Astrocyte (in vitro differentiated cells and primary cell): ENCODE measurements around the gene HSD3B7. TPM values are rescaled to one million over a fixed set of nuclear protein-coding genes. Genes with fewer than 3 reads are reported as not detected.

Source experiments
- DNase-seq: peaks from one replicate; pipeline ENCODE4 v3.0.0-alpha.2; 2010; ENCODE audit warnings: low read depth
- FAIRE-seq: peaks from 2 replicates; lab custom pipeline; 2011; peaks lifted over from hg19 to GRCh38; lab: Jason Lieb, UNC
- H2AFZ ChIP-seq: 2 replicates; pipeline ENCODE4 v1.6.0; 2012; ENCODE audit warnings: low read depth, low read length, inconsistent platforms
- H3K27ac ChIP-seq: 2 replicates; pipeline ENCODE4 v1.5.1; 2011; ENCODE audit warnings: low read depth, low read length, inconsistent platforms
- H3K27me3 ChIP-seq: 2 replicates; pipeline ENCODE4 v1.6.0; 2011; ENCODE audit warnings: low read length, inconsistent platforms; ENCODE audit not compliant: insufficient read depth
- H3K36me3 ChIP-seq: 2 replicates; pipeline ENCODE4 v1.5.1; 2011; ENCODE audit warnings: low read length, inconsistent platforms; ENCODE audit not compliant: insufficient read depth
- H3K4me1 ChIP-seq: 2 replicates; pipeline ENCODE4 v1.5.1; 2011; ENCODE audit warnings: low read length, inconsistent platforms; ENCODE audit not compliant: insufficient read depth
- H3K4me2 ChIP-seq: 2 replicates; pipeline ENCODE4 v1.6.0; 2012; ENCODE audit warnings: low read length, inconsistent platforms
- H3K4me3 ChIP-seq: 2 replicates; pipeline ENCODE4 v1.5.1; 2011; ENCODE audit warnings: low read depth, mild to moderate bottlenecking, low read length, inconsistent platforms; ENCODE audit not compliant: insufficient read depth
- H3K79me2 ChIP-seq: 2 replicates; pipeline ENCODE4 v1.6.0; 2012; ENCODE audit warnings: mild to moderate bottlenecking, low read length, inconsistent platforms; ENCODE audit not compliant: insufficient read depth
- H3K9ac ChIP-seq: 2 replicates; pipeline ENCODE4 v1.6.0; 2012; ENCODE audit warnings: mild to moderate bottlenecking, low read length, inconsistent platforms
- H3K9me3 ChIP-seq: 2 replicates; pipeline ENCODE4 v1.5.1; 2012; ENCODE audit warnings: low read depth, mild to moderate bottlenecking, low read length, inconsistent platforms; ENCODE audit not compliant: insufficient read depth
- H4K20me1 ChIP-seq: 2 replicates; pipeline ENCODE4 v1.6.0; 2012; ENCODE audit warnings: low read length, inconsistent platforms; ENCODE audit not compliant: insufficient read depth
- H3K27ac Mint-ChIP-seq: one replicate; pipeline ENCODE4 v1.8.0; 2021; ENCODE audit warnings: mild to moderate bottlenecking, mixed read lengths; ENCODE audit not compliant: unreplicated experiment
- H3K27me3 Mint-ChIP-seq: one replicate; pipeline ENCODE4 v1.8.0; 2021; ENCODE audit warnings: low read depth, mixed read lengths; ENCODE audit not compliant: unreplicated experiment
- H3K36me3 Mint-ChIP-seq: one replicate; pipeline ENCODE4 v1.8.0; 2021; ENCODE audit warnings: low read depth, mixed read lengths; ENCODE audit not compliant: unreplicated experiment
- H3K4me1 Mint-ChIP-seq: one replicate; pipeline ENCODE4 v1.8.0; 2021; ENCODE audit warnings: low read depth, mixed read lengths; ENCODE audit not compliant: unreplicated experiment
- H3K4me3 Mint-ChIP-seq: one replicate; pipeline ENCODE4 v1.8.0; 2021; ENCODE audit warnings: mild to moderate bottlenecking, moderate library complexity, mixed read lengths; ENCODE audit not compliant: unreplicated experiment
- H3K9me3 Mint-ChIP-seq: one replicate; pipeline ENCODE4 v1.8.0; 2021; ENCODE audit warnings: mild to moderate bottlenecking, mixed read lengths; ENCODE audit not compliant: unreplicated experiment
- EZH2 ChIP-seq: IDR thresholded peaks from 2 replicates; pipeline ENCODE4 v1.6.1; 2012; ENCODE audit warnings: mild to moderate bottlenecking, low read length, inconsistent platforms; ENCODE audit not compliant: insufficient read depth
- total RNA-seq: library from RNA; stranded (reverse); gene quantifications from 2 replicates; pipeline ENCODE4 v1.2.1, GENCODE V29; 2021
- TF ChIP-seq, protein P1 (sequence below): IDR thresholded peaks from 2 replicates; pipeline ENCODE4 v1.5.1; 2011; ENCODE audit warnings: low read depth, mild to moderate bottlenecking, inconsistent platforms, low read length, moderate library complexity; ENCODE audit not compliant: insufficient read depth

Gene HSD3B7
- total RNA-seq, 1 donor from 2014 or later = 8.3 TPM

DNA sequence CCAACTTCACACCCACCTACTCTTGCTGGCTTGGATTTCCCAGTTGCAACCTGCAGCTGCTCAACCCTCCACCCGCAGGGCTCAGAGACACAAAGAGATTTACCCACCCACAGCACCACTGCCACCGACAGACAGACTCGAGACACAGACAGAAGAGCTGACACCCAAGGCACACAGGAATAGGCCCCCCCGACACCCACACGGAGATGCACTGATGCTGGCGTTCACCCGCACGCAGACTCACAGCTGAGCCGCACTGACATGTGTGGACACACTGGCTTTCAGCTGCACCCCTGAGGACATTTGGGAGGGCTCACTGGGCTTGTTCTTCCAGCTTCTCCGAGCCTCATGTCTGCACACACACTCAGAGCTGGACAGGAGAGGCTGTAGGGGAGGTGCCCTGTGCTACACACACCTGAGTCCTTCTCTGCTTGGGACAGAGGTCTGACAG is 17.3 kb downstream of the HSD3B7 start:
- Histone ChIP-seq H3K27ac (no peak overlapping the region), H3K27me3 (no peaks in the 10 kb centered on the region), H3K9me3 (no peaks in the 10 kb centered on the region), H2AFZ (no peak overlapping the region), H3K9ac (no peak overlapping the region), H3K4me3 (no peak overlapping the region), H3K79me2 (peaks cover 47% of the 10 kb centered on the region), H3K4me1 (peaks cover 30% of the 10 kb centered on the region), H3K4me2 (no peak overlapping the region), H3K36me3 (no peaks in the 10 kb centered on the region), H4K20me1 (peaks cover 11% of the 10 kb centered on the region)
- no peaks in the 10 kb centered on the region for H3K27me3 Mint-ChIP-seq
- peaks cover 56% of the 10 kb centered on the region for H3K4me1 Mint-ChIP-seq
- no peak overlapping the region for H3K4me3 Mint-ChIP-seq
- TF ChIP-seq EZH2 = no peak
- TF ChIP-seq, protein P1, sequence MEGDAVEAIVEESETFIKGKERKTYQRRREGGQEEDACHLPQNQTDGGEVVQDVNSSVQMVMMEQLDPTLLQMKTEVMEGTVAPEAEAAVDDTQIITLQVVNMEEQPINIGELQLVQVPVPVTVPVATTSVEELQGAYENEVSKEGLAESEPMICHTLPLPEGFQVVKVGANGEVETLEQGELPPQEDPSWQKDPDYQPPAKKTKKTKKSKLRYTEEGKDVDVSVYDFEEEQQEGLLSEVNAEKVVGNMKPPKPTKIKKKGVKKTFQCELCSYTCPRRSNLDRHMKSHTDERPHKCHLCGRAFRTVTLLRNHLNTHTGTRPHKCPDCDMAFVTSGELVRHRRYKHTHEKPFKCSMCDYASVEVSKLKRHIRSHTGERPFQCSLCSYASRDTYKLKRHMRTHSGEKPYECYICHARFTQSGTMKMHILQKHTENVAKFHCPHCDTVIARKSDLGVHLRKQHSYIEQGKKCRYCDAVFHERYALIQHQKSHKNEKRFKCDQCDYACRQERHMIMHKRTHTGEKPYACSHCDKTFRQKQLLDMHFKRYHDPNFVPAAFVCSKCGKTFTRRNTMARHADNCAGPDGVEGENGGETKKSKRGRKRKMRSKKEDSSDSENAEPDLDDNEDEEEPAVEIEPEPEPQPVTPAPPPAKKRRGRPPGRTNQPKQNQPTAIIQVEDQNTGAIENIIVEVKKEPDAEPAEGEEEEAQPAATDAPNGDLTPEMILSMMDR = no peak
- FAIRE-seq (no peak), DNase-seq (no peak)
- peaks cover 2% of the 10 kb centered on the region for H3K36me3 Mint-ChIP-seq
- H3K9me3 Mint-ChIP-seq = no peaks in the 10 kb centered on the region
- peak overlapping the region; percentile 99 for H3K27ac Mint-ChIP-seq

DNA sequence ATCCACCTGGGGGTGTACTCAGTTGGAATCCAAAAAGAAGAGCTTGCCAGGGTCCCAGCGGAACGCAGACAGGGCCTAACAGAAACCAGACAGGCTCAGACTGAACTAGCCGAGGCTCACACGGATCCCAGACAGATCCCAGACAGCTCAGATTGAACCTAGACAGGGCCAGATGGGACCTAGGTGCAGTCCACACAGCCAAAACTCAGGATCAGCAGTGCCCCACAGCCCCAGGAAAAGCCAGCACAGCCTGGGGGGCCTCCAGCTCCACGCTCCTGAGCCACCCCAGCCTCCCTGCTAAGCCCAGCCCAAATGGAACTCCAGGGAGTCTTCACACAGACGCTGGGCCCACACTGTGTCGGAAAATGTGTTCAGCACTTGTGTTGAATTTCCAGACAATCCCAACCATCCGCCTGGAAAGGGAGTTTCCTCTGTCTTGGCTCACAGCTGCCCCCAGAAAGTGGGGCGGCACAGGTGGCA is 17.9 kb downstream of the HSD3B7 start:
- Histone ChIP-seq H3K4me2 (no peak overlapping the region), H3K36me3 (no peaks in the 10 kb centered on the region), H3K79me2 (peaks cover 53% of the 10 kb centered on the region), H4K20me1 (peaks cover 11% of the 10 kb centered on the region), H3K27ac (no peak overlapping the region), H2AFZ (no peak overlapping the region), H3K9me3 (no peaks in the 10 kb centered on the region), H3K4me3 (no peak overlapping the region), H3K9ac (no peak overlapping the region), H3K4me1 (peaks cover 30% of the 10 kb centered on the region), H3K27me3 (no peaks in the 10 kb centered on the region)
- Mint-ChIP-seq H3K36me3 (peaks cover 2% of the 10 kb centered on the region), H3K27me3 (no peaks in the 10 kb centered on the region), H3K4me3 (no peak overlapping the region), H3K27ac (peak overlapping the region; percentile 99), H3K9me3 (no peaks in the 10 kb centered on the region), H3K4me1 (peaks cover 53% of the 10 kb centered on the region)
- DNase-seq = no peak
- TF ChIP-seq EZH2 = no peak
- TF ChIP-seq, protein P1 = no peak
- no peak for FAIRE-seq

DNA sequence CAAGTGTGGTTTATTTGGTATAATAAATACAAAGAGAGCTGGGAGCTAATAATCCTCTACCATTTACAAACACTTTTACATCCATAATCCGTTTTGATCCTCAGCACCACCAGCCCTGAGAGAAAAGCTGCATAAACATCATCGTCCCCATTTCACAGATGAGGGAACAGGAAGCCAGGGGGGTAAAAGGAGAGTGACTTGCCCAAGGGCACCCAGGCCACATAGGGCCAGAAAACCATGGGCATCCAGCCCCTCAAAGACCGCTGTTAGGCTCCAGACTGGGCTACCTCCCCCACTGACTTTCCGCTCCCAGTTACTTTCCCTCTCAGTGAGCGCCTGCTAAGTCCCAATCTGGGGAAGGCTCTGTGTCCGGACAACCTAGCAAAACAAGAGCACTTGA is 18.7 kb downstream of the HSD3B7 start:
- Histone ChIP-seq H3K79me2 (peaks cover 58% of the 10 kb centered on the region), H3K4me2 (no peak overlapping the region), H3K27me3 (no peaks in the 10 kb centered on the region), H2AFZ (no peak overlapping the region), H3K4me3 (no peak overlapping the region), H3K27ac (no peak overlapping the region), H3K36me3 (no peaks in the 10 kb centered on the region), H4K20me1 (peaks cover 11% of the 10 kb centered on the region), H3K9ac (no peak overlapping the region), H3K4me1 (peaks cover 29% of the 10 kb centered on the region), H3K9me3 (no peaks in the 10 kb centered on the region)
- DNase-seq (no peak), FAIRE-seq (no peak)
- H3K27me3 Mint-ChIP-seq = no peaks in the 10 kb centered on the region
- H3K4me1 Mint-ChIP-seq = peaks cover 50% of the 10 kb centered on the region
- peak overlapping the region; percentile 99 for H3K27ac Mint-ChIP-seq
- H3K9me3 Mint-ChIP-seq = no peaks in the 10 kb centered on the region
- no peak overlapping the region for H3K4me3 Mint-ChIP-seq
- TF ChIP-seq, protein P1 = no peak
- TF ChIP-seq EZH2 = no peak
- H3K36me3 Mint-ChIP-seq = peaks cover 2% of the 10 kb centered on the region
